HG03575 (cell line): ENCODE measurements around the gene RGPD6.
"Not testable (repeated sequence)": the region's sequence is repeated elsewhere in the genome, so short reads cannot be mapped to it uniquely, and the experiment has no call there.

Experiments used
- ATAC-seq: cut with Tn5 transposase; IDR thresholded peaks from one replicate; pipeline ENCODE4 v1.9.1; 2021; ENCODE audit not compliant: unreplicated experiment, insufficient number of reproducible peaks, low FRiP score; ENCODE audit errors: extremely low read depth

The RGPD6 gene

DNA sequence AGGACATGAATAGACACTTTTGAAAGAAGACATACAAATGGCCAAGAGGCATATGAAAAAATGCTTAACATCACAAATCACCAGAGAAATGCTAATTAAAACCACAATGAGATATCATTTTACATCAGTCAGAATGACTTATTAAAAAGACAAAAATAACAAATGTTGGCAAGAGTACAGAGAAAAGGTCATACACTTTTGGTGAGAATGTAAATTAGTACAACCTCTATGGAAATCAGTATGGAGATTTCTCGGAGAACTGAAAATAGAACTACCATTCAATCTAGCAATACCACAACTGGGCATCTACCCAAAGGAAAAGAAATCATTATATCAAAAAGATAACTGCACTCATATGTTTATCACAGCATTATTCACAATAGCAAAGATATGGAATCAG, 88.0 kb downstream of the RGPD6 start:
- not testable (repeated sequence) for ATAC-seq

DNA sequence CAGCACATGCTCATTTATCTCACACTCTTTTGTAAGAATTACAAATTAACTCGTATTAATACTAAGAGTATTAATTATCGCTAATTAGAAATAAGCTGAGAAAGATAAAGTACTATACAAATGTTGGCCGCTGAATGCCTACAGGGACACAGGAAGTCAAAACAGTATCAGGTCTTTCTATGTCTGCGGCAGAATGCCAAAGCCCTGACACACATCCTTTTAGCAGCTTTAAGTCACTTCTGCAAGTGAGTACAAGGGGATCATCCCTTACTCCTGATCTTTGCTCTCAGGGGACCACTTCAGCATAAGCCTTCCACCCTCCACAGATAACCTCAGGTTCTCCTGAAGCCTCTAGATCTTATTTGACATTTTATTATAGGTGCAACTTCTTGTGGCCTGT, 94.3 kb downstream of the RGPD6 start:
- not testable (repeated sequence) for ATAC-seq

DNA sequence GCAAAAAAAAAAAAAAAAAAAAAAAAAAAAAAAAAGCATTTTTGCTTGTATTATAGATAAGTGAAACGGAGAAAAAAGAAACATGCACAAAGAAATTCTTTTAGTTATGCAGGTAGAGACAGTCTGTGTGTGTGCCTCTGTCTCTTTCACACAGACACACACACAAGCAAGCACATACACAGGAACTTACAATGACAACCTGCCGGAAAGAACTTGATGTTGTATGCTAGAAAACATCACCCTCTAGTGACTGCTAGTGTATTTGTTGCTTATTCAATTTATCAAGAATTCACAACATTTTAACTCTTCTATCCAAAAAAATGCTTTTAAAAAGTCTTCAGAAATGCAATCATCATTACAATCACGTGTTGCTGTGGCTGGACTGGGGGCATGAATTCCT, 95.8 kb downstream of the RGPD6 start:
- ATAC-seq: not testable (repeated sequence)

DNA sequence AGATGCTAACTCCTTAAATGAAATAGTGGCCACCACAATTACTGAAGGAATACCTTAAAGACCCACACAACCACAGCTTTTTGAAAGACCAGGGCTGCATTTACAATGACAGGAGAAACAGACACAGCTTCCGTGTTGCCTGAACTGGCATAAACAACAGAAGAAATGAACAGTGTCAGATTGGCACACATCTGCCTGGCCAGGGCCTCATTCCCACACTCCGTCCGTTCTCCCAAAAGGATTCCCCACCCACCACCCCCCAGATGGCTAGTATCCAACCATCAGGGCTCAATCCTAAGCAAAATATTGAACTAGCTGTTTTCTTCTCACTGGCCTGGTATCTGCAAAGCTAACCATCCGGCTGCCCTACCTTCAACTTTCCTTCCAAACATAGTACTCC, 96.9 kb downstream of the RGPD6 start:
- ATAC-seq: not testable (repeated sequence)

DNA sequence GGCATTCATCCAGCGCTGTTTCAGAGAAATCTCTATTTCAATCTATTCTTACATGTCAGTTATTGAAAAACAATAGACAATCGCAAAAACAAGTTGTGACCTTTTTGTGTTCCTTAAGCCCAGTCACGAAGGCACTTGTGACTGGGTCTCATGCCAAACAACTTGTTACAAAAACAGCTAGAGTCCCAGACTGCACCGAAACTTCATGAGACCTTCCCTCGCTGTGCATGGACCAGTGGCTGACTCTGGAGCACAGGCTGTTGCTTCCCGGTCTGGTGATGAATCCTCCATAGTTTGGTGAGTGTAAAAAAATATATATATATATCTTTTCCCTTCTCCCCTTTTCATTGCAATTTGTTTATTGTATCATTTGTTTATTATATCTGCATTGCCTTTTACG, 99.7 kb downstream of the RGPD6 start:
- not testable (repeated sequence) for ATAC-seq

DNA sequence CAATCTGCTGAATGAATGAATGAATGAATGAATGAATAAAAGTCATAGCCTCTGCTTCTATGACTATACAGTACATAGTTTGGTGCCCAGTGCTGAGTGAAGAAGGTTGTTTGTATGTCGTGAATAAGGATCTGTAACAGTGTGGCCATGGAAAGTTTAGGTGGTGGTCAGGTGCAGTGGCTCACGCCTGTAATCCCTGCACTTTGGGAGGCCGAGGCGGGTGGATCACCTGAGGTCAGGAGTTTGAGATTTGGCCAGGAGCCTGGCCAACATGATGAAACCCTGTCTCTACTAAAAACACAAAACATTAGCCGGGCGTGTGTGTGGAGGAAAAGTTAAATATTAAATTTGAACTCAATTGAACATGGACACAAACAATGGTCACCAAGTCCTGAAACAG, 100.1 kb downstream of the RGPD6 start:
- ATAC-seq: not testable (repeated sequence)

DNA sequence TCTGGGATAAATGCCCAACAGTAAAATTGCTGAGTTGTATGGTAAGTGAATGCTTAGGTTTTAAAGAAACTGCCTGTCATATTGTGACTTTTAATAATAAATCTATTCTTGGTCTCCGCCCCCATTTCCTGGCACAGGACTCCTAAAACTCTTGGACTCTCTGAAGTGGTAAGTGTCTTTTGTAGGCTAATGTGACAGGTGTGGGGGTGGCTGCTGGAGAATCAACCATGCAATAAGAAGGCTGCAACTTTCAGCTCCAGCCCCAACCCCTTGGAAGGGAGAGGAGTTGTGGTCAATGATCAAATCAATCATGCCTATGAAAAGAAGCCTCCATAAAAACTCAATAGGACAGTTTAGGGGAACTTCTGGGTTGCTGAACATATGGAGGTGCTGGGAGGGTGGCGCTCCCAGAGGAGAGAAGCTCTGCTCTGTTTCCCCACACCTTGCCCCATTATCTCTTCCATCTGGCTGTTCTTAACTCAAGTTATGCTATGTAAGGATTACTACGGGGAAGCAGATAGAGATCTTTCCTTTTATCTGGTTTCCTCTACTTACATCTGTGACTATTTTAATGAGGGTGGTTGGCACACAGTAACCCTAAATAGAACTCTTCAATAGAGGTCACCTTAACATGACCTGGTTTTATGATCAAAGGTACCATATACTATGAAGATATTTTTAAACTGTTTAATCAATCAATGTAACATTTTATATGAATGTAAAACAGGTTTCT, 101.2 kb downstream of the RGPD6 start:
- not testable (repeated sequence) for ATAC-seq

DNA sequence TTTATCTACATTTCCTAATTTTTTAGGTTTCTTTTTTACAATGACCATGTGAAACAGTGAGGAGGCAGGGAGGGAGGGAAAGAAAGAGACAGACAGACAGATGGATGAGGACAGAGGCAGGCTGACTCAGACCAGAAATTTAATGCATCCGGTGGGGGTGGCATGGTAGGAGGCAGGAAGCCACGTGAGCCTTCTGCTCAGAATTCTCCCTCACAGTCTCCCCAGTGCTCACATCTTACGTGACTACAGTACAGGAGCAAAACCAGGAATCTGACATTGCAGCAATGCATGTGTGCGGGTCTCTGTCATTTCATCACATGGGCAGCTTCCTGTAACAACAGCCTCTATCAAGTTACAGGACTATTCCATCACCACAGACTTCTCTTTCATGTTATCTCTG, 102.1 kb downstream of the RGPD6 start:
- ATAC-seq: peak; percentile 91

DNA sequence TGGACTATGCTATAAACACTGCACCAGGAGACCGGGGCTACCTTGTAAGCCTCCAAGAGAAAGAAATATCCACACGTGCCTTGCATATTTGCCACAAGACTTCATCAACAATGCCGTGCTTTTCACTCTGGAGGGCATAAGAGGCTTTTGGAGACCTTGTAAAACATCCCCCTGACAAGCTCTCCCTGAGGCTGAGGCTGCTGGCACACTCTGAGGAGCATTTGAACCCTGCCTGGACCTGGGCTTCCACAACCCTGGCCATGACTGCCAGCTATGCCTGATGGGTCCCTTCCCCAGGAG, 104.0 kb downstream of the RGPD6 start:
- ATAC-seq: not testable (repeated sequence)

DNA sequence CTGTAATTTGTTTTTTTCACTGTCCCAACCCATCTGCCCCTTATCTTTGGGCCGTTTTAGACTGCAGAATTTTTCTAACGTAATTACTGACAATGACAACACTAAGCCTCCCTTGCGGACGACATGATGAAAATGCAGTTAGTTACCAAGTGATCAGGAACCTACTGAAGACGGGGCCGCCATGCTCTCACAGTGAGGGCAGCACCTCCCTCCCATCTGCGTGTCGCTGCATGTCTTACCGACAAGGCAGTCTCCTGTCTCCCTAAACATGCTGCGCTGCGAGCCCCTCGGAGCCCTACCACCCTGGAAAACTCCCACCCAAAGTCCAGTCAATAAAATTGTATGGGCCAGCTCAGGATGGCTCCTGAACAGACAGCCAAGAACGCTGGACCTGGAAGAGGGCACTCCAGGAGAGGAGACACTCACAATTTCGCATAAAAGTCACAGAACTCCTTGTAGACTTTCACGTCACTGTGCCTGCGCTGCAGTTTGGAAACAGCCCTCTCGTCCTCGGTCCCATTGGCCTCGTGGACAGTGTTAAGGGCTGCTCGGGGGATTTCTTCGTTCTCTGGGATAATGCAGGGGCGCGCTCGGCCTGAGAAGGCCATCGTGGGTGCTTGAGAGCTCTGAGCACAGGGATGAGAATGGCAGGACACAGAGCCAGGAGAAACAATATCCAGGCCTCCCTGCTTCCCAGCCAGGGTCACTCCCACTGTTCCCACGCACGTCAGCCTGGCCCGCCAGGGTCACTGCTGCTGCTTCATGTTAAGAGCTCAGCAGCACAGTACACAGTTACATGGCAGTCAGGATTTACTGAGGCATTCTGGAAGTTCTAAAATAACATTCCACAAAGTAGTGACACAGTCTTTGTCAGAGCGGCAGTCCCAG, 104.6 kb downstream of the RGPD6 start, which contains the start of gene LIMS4:
Gene LIMS4 (minus strand): TSS at position 646 of the 888 bp plus-strand sequence. CDS start 38 bp downstream, at position 608.
- ATAC-seq: not testable (repeated sequence)

DNA sequence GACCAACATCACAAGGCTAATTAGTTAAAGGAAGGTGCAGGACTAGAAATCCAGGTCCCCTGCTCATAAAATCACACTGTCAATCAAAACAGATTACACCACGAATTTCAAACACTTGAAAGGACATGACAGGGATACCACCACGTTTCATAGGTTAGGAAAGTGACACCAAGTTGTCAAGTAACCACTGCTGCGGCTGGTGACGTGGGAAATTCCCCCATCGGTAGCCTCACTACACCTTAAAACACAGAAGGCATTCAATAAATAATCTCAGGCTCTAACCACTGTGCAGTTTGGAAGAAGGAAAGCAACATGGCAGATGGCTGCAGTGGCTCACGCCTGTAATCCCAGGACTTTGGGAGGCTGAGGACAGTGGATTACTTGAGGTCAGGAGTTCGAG, 108.1 kb downstream of the RGPD6 start:
- not testable (repeated sequence) for ATAC-seq

DNA sequence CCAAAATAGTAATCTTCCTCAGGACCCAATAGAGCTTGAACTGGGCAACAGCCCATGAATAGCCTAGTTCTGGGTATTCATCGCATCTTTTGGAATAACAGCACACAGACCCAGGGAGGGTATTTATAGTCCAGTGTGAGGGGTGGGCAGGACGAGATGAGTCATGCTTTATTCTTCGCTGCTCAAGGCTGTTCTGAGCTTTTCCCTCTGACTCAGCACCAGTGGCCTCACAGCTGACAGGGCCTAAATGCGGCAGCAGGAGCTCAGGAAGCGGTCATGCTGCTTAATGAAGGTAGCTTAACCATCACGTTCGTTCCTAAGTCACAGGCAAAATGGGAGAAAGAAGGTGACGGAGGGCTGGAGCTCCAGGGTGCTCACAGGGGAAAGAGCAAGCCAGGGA, 111.7 kb downstream of the RGPD6 start:
- ATAC-seq: peak; percentile 73
